Mesodermal cell (in vitro differentiated cells): ENCODE results near the gene SRRM2.
A peak's percentile ranks its signal among the peaks of the same experiment; 100 is the strongest.

Experiments
- H3K27ac ChIP-seq: 2 replicates; pipeline ENCODE4 v1.7.0; 2013; ENCODE audit warnings: mild to moderate bottlenecking, low read depth, low read length, moderate library complexity; ENCODE audit not compliant: severe bottlenecking
- H3K36me3 ChIP-seq: 2 replicates; pipeline ENCODE4 v1.7.1; 2013; ENCODE audit warnings: mild to moderate bottlenecking, low read length, moderate library complexity; ENCODE audit not compliant: control insufficient read depth, insufficient read depth
- H3K4me1 ChIP-seq: one replicate; pipeline ENCODE4 v1.7.1; 2013; ENCODE audit warnings: mild to moderate bottlenecking, low read length; ENCODE audit not compliant: insufficient read depth, control insufficient read depth, poor library complexity, severe bottlenecking
- H3K4me3 ChIP-seq: 2 replicates; pipeline ENCODE4 v1.7.0; 2013; ENCODE audit warnings: low read length, control low read depth, mild to moderate bottlenecking; ENCODE audit not compliant: insufficient read depth, poor library complexity, severe bottlenecking; ENCODE audit errors: extremely low read depth
- H3K9me3 ChIP-seq: 2 replicates; pipeline ENCODE4 v1.7.1; 2013; ENCODE audit warnings: mild to moderate bottlenecking, low read length, moderate library complexity; ENCODE audit not compliant: control insufficient read depth
- WGBS, 2 experiments: methylation state at CpG; one replicate each; pipeline ENCODE4 v1.1.5; 2013; ENCODE audit warnings: missing lambda C conversion rate in 2 of 2; ENCODE audit not compliant: insufficient coverage in 2 of 2; 5-methylcytosine and 5-hydroxymethylcytosine counted together

SRRM2 gene

GRCh38 chr16:2752850-2753732 lies 653 bp downstream of the SRRM2 start:
- Histone ChIP-seq H3K4me3 (peak overlapping the region; percentile 90), H3K36me3 (peaks cover 41% of the 10 kb centered on the region), H3K9me3 (no peaks in the 10 kb centered on the region), H3K4me1 (peaks cover 16% of the 10 kb centered on the region), H3K27ac (peak overlapping the region; percentile 100)
- 0 to 1% methylated on average over 33 to 36 of the region's 82 CpGs for WGBS, 2 experiments

GRCh38 chr16:2753733-2754020 lies 1.2 kb downstream of the SRRM2 start:
- 0% methylated on average over 4 of the region's 7 CpGs for WGBS, 2 experiments
- Histone ChIP-seq H3K36me3 (peaks cover 47% of the 10 kb centered on the region), H3K9me3 (no peaks in the 10 kb centered on the region), H3K4me3 (peak overlapping the region; percentile 90), H3K4me1 (peaks cover 16% of the 10 kb centered on the region), H3K27ac (peak overlapping the region; percentile 100)

- Histone ChIP-seq H3K36me3 (peaks cover 62% of the 10 kb centered on the region), H3K4me1 (peaks cover 16% of the 10 kb centered on the region), H3K27ac (no peak overlapping the region), H3K9me3 (no peaks in the 10 kb centered on the region), H3K4me3 (peak overlapping the region; percentile 90)
- 64 to 68% methylated on average over 3 of the region's 3 CpGs for WGBS, 2 experiments
Measured at GRCh38 chr16:2755158-2755557, 2.7 kb downstream of the SRRM2 start.

DNA sequence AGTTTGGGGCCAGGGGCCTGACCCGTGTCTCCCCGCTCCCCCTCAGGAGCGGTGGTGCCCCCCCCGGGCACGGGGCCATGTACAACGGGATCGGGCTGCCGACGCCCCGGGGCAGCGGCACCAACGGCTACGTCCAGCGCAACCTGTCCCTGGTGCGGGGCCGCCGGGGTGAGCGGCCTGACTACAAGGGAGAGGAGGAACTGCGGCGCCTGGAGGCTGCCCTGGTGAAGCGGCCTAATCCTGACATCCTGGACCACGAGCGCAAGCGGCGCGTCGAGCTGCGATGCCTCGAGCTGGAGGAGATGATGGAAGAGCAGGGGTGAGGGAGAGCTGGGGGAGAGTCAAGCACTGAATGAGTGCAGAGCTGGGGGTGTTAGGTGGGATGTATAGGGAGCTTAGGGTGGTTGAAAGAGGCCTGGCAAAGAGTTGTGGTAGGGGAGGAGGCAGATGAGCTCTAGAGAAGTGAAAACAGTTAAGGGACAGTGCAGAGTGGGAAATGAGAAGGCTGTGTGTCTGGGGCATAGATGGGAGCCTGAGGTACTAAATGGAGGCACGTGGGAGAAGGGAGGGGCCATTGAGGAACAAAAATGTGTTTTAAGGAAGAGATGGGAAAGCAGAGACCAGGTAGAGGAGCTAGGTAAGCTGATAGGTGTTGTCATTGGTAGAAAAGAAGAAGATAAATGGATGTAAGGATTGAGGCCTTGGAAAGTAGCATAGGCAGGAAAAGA lies 4.0 kb downstream of the SRRM2 start:
- Histone ChIP-seq H3K4me3 (no peak overlapping the region), H3K9me3 (no peaks in the 10 kb centered on the region), H3K36me3 (peaks cover 75% of the 10 kb centered on the region), H3K4me1 (peaks cover 10% of the 10 kb centered on the region), H3K27ac (no peak overlapping the region)
- 97% methylated on average over 30 of the region's 30 CpGs for WGBS, 2 experiments

GRCh38 chr16:2757344-2757743 lies 4.9 kb downstream of the SRRM2 start:
- H3K4me3 ChIP-seq, result no peak overlapping the region
- H3K36me3 ChIP-seq, result peaks cover 84% of the 10 kb centered on the region
- 98% methylated on average over 11 of the region's 11 CpGs for WGBS, 2 experiments
- peaks cover 9% of the 10 kb centered on the region for H3K4me1 ChIP-seq
- no peak overlapping the region for H3K27ac ChIP-seq
- no peaks in the 10 kb centered on the region for H3K9me3 ChIP-seq

GRCh38 chr16:2761472-2761871 lies 9.0 kb downstream of the SRRM2 start:
- no peaks in the 10 kb centered on the region for H3K9me3 ChIP-seq
- H3K36me3 ChIP-seq, result peaks cover 100% of the 10 kb centered on the region

DNA sequence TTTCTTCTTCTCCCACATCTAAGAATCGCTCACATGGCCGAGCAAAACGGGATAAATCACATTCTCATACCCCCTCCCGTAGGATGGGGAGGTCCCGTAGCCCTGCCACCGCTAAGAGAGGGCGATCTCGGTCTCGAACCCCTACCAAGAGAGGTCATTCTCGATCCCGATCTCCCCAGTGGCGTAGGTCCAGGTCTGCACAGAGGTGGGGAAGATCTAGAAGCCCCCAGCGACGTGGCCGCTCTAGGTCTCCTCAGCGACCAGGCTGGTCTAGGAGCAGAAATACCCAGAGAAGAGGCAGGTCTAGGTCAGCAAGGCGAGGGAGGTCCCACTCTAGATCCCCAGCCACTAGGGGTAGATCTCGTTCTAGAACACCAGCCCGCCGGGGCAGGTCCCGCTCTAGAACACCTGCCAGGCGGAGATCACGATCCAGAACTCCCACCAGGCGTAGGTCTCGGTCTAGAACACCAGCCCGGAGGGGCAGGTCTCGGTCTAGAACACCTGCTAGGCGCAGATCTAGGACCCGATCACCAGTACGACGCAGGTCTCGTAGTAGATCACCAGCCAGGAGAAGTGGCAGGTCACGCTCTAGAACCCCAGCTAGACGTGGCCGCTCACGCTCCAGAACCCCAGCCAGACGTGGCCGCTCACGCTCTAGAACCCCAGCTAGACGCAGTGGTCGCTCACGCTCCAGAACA lies 9.6 kb downstream of the SRRM2 start:
- Histone ChIP-seq H3K27ac (no peak overlapping the region), H3K4me1 (peaks cover under 1% of the 10 kb centered on the region), H3K36me3 (peaks cover 100% of the 10 kb centered on the region), H3K4me3 (no peak overlapping the region), H3K9me3 (no peaks in the 10 kb centered on the region)
- WGBS, 2 experiments, result 97 to 98% methylated on average over 41 to 42 of the region's 42 CpGs

More at GRCh38 chr16:2761472-2761871, 9.0 kb downstream of the SRRM2 start:
- H3K4me1 ChIP-seq, result no peaks in the 10 kb centered on the region
- WGBS, 2 experiments, result 96 to 100% methylated on average over 1 to 7 of the region's 10 CpGs
- H3K27ac ChIP-seq, result no peak overlapping the region
- H3K4me3 ChIP-seq, result no peak overlapping the region

DNA sequence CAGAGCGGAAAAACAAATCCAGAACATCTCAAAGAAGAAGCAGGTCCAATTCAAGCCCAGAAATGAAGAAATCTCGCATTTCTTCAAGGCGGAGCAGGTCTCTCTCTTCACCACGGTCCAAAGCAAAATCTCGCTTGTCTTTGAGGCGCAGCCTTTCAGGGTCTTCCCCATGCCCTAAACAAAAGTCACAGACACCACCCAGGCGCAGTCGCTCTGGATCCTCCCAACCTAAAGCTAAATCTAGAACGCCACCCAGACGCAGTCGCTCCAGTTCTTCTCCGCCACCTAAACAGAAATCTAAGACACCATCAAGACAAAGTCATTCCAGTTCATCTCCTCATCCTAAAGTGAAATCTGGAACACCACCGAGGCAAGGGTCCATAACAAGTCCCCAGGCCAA lies 10.3 kb downstream of the SRRM2 start:
- no peaks in the 10 kb centered on the region for H3K9me3 ChIP-seq
- peaks cover 3% of the 10 kb centered on the region for H3K4me1 ChIP-seq
- no peak overlapping the region for H3K4me3 ChIP-seq
- peaks cover 100% of the 10 kb centered on the region for H3K36me3 ChIP-seq
- WGBS, 2 experiments, result 96% methylated on average over 13 of the region's 13 CpGs
- H3K27ac ChIP-seq, result no peak overlapping the region

- H3K9me3 ChIP-seq, result no peaks in the 10 kb centered on the region
- H3K27ac ChIP-seq, result no peak overlapping the region
- H3K4me1 ChIP-seq, result peaks cover 3% of the 10 kb centered on the region
- no peak overlapping the region for H3K4me3 ChIP-seq
- H3K36me3 ChIP-seq, result peaks cover 100% of the 10 kb centered on the region
- 94 to 97% methylated on average over 6 of the region's 6 CpGs for WGBS, 2 experiments
Measured at GRCh38 chr16:2763173-2763572, 10.7 kb downstream of the SRRM2 start.

DNA sequence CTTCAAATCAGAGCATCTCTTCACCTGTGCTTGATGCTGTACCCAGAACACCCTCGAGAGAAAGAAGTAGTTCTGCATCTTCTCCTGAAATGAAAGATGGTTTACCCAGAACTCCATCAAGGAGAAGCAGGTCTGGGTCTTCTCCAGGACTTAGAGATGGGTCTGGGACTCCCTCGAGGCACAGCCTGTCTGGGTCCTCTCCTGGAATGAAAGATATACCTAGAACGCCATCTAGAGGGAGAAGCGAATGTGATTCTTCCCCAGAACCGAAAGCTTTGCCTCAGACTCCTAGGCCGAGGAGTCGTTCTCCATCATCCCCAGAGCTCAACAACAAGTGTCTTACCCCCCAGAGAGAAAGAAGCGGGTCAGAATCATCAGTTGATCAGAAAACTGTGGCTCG lies 12.3 kb downstream of the SRRM2 start:
- H3K27ac ChIP-seq, result no peak overlapping the region
- H3K4me3 ChIP-seq, result no peak overlapping the region
- H3K36me3 ChIP-seq, result peaks cover 100% of the 10 kb centered on the region
- no peaks in the 10 kb centered on the region for H3K9me3 ChIP-seq
- H3K4me1 ChIP-seq, result peaks cover 3% of the 10 kb centered on the region
- 93 to 98% methylated on average over 7 to 8 of the region's 9 CpGs for WGBS, 2 experiments
